Colonic mucosa (tissue), 4 donors: Measurements from ENCODE around the gene HENMT1. TPM values are rescaled to one million over a fixed set of nuclear protein-coding genes. Genes with fewer than 3 reads are reported as not detected.

Experiments
- DNase-seq: peaks from one replicate; pipeline ENCODE4 v3.0.0-alpha.2; 2020
- H3K27ac ChIP-seq: fragments of 200-600 bp; one replicate; pipeline ENCODE4 v1.8.0; 2021
- H3K27me3 ChIP-seq: fragments of 200-600 bp; one replicate; pipeline ENCODE4 v1.8.0; 2021
- H3K36me3 ChIP-seq: fragments of 200-600 bp; one replicate; pipeline ENCODE4 v1.8.0; 2021
- H3K4me1 ChIP-seq: fragments of 200-600 bp; one replicate; pipeline ENCODE4 v1.8.0; 2021; ENCODE audit warnings: mild to moderate bottlenecking
- H3K4me3 ChIP-seq: fragments of 200-600 bp; one replicate; pipeline ENCODE4 v1.8.0; 2021
- H3K9ac ChIP-seq, 2 donors: one replicate each; pipeline ENCODE4 v1.7.0; 2013; ENCODE audit warnings: control low read depth in 2 of 2, low read depth in 2 of 2, low read length in 2 of 2
- H3K9me3 ChIP-seq: fragments of 200-600 bp; one replicate; pipeline ENCODE4 v1.8.0; 2021
- CTCF ChIP-seq: fragments of 200-600 bp; IDR thresholded peaks from one replicate; pipeline ENCODE4 v1.8.0; 2022; ENCODE audit warnings: antibody characterized with exemption, mild to moderate bottlenecking
- intact Hi-C: fragments of 100-400 bp; cut with DNase I; formaldehyde crosslinking; loops from one replicate; pipeline ENCODE4 v1.14.1; 2022
- total RNA-seq, 2 donors: library from RNA; stranded (reverse); fragmentation: NEBNext Ultra II Directional in 1 of 2; extraction: Animal tissue kit (Norgen Biotek cat#: 25700) in 1 of 2; gene quantifications; one replicate each; pipeline ENCODE4 v1.2.1, GENCODE V29; 2021
- donor health status: healthy.
- donor health status: DM: no; HTN: no; CAD: no.
- donor health status: DM: no; HTN: no; CAD: no.

Gene HENMT1
- total RNA-seq, 2 donors from 2014 or later, result 3.7 to 10.1 TPM

- H3K36me3 ChIP-seq, result peaks cover 11% of the 10 kb centered on the region
- H3K4me3 ChIP-seq, result no peak overlapping the region
- no peaks in the 10 kb centered on the region for H3K4me1 ChIP-seq
- no peak overlapping the region for H3K9ac ChIP-seq
- no peak for DNase-seq
- intact Hi-C loops, result no loop called here
- no peak for TF ChIP-seq CTCF
- H3K27me3 ChIP-seq, result no peaks in the 10 kb centered on the region
- H3K9me3 ChIP-seq, result no peaks in the 10 kb centered on the region
- no peak overlapping the region for H3K27ac ChIP-seq
Observed at GRCh38 chr1:108609483-108610049, 51.3 kb downstream of the HENMT1 start.

DNA sequence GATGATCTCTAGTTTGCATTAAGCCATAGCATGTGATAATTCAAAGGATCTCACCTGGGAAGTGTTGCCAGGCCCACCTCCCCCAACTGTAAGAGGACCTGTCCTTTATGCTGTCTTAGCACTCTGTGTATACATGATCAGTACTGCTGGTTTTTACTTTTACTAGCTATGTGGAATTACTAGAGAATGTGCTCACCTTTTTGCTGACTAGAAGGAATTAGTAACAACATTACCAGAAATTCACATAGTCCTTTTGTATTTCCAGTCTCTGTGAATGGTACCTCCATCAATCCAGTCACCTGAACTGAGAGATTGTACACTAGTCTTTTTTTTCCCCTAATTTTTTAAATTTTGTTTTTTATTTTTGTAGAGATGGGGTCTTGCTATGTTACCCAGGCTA, 54.4 kb downstream of the HENMT1 start:
- TF ChIP-seq CTCF, result no peak
- H3K27me3 ChIP-seq, result no peaks in the 10 kb centered on the region
- no peak overlapping the region for H3K4me3 ChIP-seq
- no peak overlapping the region for H3K9ac ChIP-seq
- intact Hi-C loops, result no loop called here
- H3K4me1 ChIP-seq, result no peaks in the 10 kb centered on the region
- H3K9me3 ChIP-seq, result no peaks in the 10 kb centered on the region
- no peaks in the 10 kb centered on the region for H3K36me3 ChIP-seq
- DNase-seq, result no peak
- no peak overlapping the region for H3K27ac ChIP-seq

DNA sequence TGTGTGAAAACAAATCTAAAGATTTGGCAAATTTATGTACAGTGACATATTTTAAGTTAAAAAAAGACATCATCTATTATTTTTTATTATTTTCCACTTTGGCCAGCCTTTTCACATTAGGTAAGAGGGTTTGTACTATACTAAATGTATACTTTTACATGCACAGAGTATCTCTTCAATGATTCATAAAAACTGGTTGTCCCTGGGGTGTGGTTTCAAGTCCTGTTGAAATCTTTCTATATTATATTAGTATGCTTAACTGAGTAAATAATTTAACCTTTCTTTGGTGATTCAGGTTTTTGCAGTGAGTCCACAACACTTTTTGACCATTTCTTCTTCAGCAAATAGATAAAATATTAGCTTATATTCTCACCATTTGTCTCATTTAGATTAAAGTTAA, 55.3 kb downstream of the HENMT1 start:
- TF ChIP-seq CTCF, result no peak
- H3K9ac ChIP-seq, result no peak overlapping the region
- H3K4me3 ChIP-seq, result no peak overlapping the region
- H3K4me1 ChIP-seq, result no peaks in the 10 kb centered on the region
- H3K36me3 ChIP-seq, result no peaks in the 10 kb centered on the region
- H3K27ac ChIP-seq, result no peak overlapping the region
- intact Hi-C loops, result no loop called here
- no peaks in the 10 kb centered on the region for H3K9me3 ChIP-seq
- no peak for DNase-seq
- no peaks in the 10 kb centered on the region for H3K27me3 ChIP-seq

GRCh38 chr1:108601708-108602410, 59.0 kb downstream of the HENMT1 start:
- H3K27ac ChIP-seq, result no peak overlapping the region
- no peak overlapping the region for H3K9ac ChIP-seq
- no peak overlapping the region for H3K4me3 ChIP-seq
- no peak for TF ChIP-seq CTCF
- intact Hi-C loops, result no loop called here
- no peak for DNase-seq
- H3K27me3 ChIP-seq, result no peaks in the 10 kb centered on the region
- no peaks in the 10 kb centered on the region for H3K9me3 ChIP-seq
- no peaks in the 10 kb centered on the region for H3K4me1 ChIP-seq
- H3K36me3 ChIP-seq, result no peaks in the 10 kb centered on the region

- intact Hi-C loops, result no loop called here
- no peak for TF ChIP-seq CTCF
- H3K9ac ChIP-seq, result no peak overlapping the region
- no peaks in the 10 kb centered on the region for H3K27me3 ChIP-seq
- no peak overlapping the region for H3K27ac ChIP-seq
- H3K4me1 ChIP-seq, result peaks cover 5% of the 10 kb centered on the region
- no peaks in the 10 kb centered on the region for H3K36me3 ChIP-seq
- H3K4me3 ChIP-seq, result no peak overlapping the region
- no peaks in the 10 kb centered on the region for H3K9me3 ChIP-seq
- no peak for DNase-seq
Observed at GRCh38 chr1:108600504-108600903, 60.4 kb downstream of the HENMT1 start.
